ENCODE results near the gene GPR139.

GRCh38 chr16:20016234-20016633 is 57.5 kb downstream of the GPR139 start:
- TF ChIP-seq SUZ12 (IDR thresholded peaks at IDR 0.05) = no peak
- no peak for TF ChIP-seq BHLHE40 (IDR thresholded peaks at IDR 0.05; ENCODE audit: borderline replicate concordance)
- TF ChIP-seq L3MBTL2 (conservative IDR thresholded peaks at IDR 0.05) = no peak
- TF ChIP-seq ARNT (IDR thresholded peaks at IDR 0.05) = no peak
- TF ChIP-seq LEF1 (IDR thresholded peaks at IDR 0.05; ENCODE audit: borderline replicate concordance) = no peak
- TF ChIP-seq SP1 (IDR thresholded peaks at IDR 0.05) = no peak
- TF ChIP-seq TARDBP (IDR thresholded peaks at IDR 0.05) = no peak
- no peak for TF ChIP-seq FOXK2 (IDR thresholded peaks at IDR 0.05)
